Stimulated activated CD4-positive, alpha-beta T cell treated with anti-CD3 and anti-CD28 coated beads, Interleukin-12 subunit alpha, Interleukin-12 subunit beta, amount 100 ng/mL, for 48 hours (primary cell): Measurements from ENCODE around the gene CHRD.
A peak's percentile ranks its signal among the peaks of the same experiment; 100 is the strongest.

Experiments
- DNase-seq, 3 donors: peaks; one replicate each; pipeline ENCODE4 v3.0.0-alpha.2; 2020; ENCODE audit warnings: low read depth in 2 of 3, low spot score in 1 of 3

CHRD gene

DNA sequence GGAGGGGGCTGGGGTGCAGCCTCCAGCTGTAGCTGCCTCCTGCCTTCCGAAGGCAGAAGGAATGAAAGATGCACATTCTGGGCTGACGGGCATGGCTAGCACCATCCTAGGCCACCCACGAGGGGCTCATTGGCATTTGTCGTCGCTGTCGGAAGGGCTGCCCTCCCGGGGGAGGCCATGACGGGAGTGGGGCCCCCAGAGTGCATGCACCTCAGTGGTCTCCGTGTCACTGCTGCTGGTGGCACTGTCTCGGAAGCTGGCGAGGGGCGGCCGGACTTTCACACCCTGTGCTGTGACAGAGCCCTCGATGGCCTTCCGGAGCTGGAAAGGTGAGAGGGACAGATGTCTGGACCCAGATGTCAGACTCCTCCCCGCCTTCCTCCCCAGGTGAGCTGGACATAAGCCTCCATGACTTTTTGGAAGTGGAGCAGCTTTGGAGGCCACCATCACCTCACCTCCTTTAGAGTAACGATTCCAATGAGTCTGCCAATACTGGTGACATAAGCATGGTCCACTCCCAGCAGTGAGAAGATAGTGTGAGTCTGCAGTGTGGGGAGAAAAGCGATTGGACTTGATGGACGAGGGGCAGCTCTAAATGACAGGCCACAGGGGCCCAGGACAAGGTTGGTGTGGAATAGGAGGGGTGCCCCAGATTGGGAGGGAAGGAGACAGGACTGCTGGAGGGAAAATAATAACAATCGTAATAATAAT lies 33.2 kb upstream of the CHRD start:
- DNase-seq = no peak

DNA sequence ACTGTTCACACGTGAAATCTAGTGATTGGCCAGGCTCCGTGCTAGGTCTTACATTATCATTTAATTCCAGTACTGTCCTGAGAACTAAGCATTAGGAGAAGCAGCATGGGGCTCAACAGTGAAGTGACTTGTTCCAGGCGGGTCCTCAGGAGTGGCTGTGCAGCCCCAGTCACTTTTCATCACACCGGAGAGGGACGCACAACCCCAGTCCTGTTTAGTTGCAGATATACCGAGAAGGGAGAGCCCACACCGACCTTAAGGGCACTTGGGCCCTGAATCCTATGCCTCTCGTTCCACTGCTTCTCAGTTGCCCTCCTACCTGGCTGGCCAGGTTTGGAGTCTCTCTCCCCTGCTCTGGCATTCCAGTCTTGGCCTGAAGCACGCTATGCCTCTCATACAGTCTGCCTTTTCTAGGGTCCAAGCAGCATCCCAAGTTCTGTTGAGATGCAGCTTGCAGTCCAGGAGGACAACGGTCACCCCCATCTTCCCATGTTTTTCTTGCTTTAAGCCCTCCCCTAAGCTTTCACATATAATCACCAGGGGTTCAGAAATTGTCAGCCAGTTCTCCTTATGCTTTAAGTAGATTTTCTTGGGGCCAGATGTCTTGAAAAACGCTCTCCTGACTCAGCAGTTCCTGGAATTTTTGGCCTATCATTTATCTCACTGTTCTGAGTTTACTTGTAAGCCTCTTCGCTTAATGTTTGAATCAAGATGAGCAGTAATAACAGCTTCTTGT lies 32.4 kb upstream of the CHRD start:
- no peak for DNase-seq

DNA sequence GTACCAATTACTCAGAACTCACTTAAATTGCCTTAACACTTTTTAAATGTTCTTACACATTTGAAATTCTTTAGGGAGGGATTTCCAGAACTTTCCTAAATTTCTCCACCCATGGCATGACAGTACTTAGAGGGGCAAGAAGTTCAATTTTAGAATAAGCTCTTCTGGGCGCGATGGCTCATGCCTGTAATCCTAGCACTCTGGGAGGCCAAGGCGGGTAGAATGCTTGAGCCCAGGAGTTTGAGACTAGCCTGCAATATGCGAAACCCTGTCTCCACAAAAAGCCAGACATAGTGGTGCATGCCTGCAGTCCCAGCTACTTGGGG lies 31.8 kb upstream of the CHRD start:
- no peak for DNase-seq

DNA sequence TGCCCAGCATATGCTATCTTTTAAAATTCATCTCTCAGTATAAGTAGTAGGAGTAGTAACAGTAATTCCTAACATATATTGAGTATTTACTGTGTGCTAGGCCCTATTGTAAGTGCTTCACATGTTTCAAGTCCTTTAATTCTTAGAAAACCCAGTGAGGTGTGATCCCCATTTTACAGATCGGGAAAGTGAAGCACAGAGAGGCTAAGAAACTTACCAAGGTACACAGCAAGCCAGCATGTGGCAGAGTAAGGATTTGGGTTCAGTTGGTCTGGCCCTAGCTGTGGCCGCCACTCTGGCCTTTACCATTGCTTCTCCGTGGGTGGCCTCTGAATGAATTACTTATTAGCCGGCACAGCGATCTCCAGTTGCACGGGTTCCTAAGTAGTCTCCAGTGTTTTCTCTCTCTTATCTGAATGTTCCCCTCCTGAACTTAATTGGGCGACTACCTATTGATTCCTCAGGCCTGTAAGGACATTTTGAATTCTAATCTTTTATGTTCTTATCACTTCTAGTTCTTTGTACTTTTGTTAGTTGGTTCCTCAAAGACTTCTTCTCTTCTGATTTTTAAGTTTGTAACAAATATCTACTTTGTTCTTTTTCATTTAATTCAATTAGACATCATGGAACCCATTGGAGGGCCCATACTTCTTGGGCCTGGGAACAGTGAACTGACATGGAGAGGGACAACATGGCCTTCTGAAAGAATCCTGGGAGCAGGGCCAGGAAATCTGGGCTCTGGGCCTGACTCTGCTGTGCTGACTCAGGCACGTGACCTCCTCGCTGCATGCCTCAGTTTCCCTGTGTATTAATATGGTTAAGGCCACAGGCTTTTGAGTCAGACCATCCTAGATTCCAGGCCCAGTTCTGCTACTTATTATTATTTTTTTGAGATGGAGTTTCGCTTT lies 30.0 kb upstream of the CHRD start:
- no peak for DNase-seq

DNA sequence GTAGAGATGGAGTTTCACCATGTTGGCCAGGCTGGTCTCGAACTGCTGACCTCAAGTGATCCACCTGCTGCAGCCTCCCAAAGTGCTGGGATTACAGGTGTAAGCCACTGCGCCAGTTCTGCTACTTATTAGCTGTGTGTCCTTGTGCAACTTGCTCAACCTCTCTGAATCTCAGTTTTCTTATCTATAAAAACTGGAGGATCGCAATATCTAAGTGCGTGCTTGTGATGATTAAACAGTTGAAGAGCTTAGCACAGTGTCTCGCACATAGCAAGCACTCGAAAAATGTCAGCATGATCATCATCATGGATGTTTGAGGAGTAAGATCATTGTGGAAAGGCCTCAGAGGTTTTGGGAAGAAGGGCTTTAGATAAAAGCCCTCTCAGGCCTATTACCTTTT lies 29.2 kb upstream of the CHRD start:
- no peak for DNase-seq

DNA sequence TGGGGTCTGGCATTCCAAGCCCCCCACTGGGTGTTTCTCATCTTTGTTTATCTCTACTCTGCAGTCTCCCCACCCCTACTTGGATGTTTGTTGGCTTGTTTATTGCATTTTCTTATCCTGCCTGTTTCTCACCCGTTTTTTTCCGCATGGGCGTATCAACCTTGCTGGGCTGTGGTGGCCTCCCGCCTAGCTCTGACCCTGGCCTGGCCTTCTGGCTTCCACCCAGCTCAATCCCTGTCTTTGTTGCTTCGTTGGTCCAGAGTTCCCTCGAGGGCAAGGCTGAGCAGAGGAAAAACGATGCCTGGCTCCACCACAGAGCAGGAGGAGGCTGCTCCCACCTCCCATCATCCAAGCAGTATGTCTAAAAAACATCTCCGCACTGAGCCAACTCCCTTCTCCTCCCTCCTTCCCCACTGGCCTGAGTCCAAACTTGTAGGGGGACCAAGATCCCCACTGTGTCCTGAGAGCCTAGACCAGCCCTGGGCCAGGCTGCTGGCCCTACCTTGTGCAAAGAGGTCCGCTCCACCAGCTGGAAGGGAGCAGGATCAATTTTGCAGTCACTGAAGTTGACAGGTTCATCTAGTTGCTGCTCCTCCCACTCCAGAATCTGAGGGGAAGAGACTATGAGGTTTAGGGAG lies 28.2 kb upstream of the CHRD start:
- no peak for DNase-seq

DNA sequence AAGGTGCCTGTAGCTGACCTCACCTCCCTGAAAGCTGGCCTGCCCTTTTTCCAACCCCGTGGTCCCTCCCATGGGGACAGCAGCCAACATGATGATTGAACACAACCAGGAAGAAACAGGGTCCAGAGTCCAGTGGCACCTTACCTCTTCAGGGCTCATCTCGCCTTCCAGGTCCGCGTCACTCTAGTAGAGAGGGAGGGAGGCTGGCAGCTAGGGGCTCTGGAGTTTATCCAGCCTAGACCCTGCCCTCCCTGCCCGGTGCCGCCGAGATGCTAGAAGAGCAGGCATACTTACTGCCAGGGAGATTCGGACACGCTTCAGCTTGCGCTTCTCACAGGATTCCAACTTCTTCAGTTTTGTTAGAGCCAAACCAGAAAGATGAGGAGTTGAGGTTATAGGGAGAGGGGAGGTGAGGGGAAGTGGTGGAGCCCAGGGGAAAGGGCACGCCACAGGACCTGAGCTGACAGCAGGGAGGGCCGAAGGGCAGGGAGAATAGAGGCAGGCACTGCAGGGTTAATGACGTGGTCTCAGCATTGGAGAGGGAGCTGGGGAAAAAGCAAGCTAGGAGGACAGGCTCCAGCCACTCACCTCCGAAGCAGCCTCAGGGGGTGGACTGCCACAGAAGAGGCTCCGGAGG lies 27.6 kb upstream of the CHRD start:
- no peak for DNase-seq

DNA sequence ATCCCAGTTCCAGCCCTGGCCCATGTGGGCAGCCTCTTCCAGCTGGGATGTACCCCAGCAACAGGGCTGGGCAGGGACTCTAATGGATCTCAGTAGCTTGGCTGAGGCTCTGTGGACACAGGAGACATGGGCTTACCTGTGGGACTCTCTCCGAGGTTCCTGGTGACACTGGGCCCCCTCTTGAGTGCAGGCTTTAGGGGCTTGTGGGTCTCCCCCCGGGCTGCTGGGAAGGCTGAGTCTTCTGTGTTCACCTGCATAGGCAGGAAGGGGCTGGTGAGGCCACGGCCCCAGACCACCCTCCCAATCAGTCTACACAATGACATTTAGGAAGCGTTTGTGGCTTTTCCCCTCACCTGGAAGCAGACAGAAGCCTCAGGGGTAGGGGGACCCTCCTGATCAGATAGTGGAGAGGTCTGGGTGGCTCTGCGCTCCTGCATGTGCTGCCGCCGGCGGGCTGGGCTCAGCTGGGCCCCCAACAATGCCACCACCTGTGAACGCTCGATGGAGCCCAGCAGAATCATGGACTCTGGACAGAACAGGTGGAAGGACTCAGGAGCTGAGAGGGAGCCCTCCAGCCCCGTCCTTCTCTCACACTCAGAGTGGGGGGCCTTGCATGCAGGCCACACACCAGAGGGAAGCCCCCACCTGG lies 26.8 kb upstream of the CHRD start:
- DNase-seq = no peak

DNA sequence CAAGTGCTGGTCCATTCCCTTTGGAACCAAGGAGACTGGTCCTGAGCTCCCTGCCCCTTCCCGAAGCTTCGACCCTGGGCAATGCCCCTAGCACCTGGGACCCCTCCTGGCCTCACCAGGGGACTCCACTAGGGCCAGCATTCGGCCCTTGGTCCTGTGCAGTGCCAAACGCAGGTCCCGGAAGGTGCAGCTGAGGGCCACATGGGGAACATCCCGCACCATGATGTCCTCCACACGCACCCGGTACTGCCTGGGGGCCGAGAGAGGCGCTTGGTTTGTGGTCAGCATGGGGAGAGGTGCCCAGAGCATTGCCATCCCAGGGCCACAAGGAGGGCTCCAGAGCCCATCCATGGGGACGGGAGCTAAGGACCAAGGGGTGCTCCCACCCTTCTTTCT lies 26.3 kb upstream of the CHRD start:
- DNase-seq = no peak

DNA sequence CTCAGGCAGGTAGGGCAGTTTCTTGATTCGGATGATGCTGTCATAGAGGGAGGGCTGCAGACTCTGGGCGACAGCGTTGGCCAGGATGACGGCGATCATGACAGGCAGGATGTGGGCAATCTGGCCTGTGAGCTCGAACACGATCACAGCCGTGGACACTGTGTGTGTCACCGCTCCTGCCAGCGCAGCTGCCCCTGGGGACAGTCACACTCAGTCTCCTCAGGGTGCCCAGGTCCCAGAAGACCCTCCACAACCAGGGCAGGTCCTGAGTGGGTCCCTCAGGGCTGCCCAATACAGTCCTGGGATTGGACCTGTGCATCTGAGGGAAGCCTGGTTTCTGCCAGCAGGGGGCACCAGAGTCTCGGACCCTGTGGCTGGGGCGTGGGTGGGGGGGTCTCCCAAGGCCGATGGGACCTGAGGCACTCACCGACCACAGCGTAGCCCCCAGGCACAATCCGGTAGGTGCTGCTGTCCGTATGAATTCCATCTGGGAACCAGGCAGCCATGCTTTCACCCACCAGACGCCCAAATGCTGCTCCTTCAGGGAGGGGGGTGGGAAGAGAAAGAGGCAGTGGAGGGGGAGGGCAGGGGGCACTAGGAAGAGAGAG lies 25.6 kb upstream of the CHRD start:
- peak; percentile 36 to 61 (median 60) for DNase-seq

DNA sequence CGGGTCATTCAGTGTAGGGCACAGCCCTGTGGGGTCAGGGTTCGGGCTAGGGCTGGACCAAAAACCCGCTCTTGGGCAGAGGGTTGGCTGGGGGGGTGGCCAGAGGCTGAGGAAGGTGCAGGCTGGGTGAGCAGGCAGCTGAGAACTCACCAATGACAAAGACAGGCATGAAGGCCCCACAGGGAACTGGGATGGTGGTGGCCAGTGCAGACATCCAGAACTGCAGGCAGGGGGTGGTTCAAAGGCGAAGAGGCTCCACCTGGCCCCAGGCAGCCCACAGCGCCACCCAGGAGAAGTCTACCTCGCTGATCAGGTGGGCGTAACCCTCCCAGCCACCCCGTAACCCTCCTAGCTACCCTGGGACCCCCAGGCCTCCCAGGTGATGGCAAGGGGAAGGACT lies 25.1 kb upstream of the CHRD start:
- DNase-seq = no peak

DNA sequence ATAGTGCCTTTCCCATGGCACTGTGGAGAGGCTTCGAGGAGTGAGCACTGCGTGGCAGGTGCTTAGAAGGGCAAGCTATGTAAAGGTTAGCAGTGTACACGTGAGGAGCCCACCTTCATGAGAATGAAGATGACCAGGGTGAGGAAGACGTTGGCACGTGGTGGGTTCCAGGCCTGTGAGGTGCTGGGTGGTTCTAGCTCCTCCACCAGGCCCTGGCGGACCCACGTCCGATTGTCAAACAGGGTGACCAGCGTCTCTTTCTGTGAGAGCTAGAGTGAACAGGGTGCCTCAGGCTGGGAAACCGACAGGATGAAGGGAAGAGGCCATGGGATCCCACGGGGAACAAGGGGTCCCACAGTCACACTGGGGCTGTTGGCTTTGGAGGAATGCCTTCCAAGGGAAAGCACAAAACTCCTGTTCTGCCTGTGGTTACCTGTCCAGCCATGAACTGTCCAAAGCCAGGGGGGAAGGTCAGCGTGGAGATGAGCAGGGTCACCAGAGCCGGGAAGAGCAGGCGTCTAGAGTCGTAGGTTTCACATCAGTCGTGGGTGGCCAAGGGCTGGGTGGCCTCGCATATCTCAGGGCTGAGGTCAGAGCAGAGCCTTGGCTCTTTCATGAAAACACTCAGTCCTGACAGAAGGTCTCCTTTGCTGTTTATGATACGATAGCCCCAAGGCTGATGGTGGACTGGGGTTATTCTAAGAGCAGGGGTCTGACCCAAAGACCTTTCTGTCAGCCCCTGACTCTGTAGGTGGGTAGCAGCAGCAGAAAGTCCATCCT lies 24.4 kb upstream of the CHRD start:
- no peak for DNase-seq

DNA sequence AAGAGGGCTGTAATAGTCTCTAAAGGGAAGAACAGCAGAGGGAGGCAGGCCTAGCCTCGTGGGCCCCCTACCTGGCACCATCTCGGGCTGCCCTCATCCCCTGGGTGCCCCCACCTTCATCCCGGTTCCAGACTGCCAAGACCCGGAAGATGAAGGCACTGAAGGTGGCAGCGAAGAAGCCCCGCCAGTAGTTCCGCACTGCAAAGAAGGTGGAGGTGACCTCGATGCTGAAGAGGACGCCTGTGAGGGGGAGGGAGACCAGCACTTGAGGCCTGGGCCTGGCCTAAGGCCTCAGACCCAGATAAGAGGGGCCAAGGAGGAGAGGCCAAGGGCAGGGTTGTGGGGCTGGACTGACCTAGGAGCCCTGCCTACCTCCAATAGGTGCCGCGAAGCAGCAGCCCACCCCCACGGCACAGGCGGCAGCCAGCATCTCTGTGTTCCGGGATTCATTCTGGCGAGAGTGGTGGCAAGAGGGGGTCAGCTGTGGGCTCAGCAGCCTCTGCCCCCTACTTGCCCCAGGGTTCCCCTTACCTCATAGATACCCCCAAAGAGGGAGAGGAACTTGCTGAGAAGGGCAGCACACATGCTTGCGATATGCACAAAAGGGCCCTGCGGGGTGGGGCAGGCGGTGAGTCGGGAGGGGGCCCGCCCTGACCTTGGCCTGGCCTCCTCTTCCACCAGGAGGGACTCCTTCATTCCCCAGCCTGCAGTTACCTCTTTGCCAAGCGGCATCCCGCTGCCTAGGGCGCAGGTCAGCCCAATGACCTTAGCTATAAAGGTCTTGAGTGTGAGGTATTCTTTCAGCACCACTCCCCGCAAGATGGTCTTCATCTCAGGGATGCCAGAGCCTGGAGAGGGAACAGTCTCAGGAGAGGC lies 22.4 kb upstream of the CHRD start:
- DNase-seq = no peak

DNA sequence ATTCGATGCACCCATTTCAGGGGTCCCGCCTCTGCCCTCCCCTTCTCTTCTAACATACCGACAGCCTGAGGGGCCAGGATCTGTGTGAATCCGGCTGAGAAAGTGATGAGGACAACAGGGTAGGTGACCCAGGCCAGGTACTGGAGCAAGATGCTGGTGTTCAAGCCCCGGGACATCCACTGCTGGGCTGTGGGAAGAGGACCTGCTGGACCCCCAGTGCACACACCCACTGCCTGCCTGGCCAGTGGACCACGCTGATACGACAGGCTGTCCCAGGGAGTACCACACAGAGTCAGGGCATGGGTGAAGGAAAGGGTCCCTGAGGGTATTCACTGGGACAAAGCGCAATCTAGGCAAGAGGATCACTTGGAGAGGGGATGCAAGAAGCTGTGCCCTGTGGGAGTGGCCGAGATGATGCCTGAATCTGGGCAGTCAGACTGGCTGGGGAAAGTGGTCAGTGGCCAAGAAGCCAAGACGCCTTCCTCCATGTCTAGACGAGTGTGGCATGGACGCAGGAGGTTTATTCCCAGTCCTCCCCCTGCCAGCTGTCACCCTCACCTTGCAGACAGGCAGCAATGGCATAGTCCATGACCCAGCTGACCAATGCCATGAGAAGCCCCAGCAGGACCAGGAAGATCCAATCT lies 21.6 kb upstream of the CHRD start:
- no peak for DNase-seq

DNA sequence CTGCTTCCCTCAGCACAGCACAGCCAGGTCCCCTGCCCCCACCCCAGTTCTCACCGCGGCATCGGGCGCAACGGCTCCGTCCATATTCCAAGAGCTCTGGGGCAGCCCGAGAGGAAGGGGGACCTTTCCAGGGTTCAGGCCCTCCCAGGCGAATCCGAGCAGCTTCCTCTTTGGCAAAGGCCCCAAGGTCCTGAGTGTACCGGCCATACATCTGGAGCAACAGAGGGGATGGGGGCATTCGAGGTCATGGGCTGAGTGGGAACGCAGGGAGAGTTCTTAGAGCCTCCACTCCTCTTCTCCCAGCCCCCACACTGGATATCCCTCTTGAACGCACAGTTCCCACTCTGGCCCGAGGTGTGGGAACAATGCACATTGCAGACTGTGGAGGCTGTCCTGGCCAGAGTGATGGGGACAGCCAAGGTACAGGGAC lies 20.9 kb upstream of the CHRD start:
- no peak for DNase-seq

DNA sequence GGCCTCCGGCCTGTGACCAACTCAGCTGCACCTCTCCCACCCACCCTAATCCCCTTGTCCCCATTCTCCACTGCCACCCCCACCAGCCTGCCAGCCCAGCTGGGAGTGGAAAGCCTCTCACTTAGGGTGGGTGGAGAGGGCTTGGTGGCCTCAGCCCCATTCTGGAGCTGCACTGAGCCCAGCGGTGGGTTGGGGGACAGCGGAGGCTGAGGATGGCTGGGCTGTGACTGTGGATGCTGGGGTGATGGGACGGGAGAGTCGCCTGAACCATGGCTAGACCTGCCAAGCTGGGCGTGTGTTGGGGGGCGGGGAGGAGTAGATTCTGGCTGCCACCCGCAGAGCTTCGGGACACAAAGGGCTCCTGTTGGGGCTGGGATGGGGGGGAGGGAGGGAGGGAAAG lies 20.2 kb upstream of the CHRD start:
- DNase-seq = no peak

DNA sequence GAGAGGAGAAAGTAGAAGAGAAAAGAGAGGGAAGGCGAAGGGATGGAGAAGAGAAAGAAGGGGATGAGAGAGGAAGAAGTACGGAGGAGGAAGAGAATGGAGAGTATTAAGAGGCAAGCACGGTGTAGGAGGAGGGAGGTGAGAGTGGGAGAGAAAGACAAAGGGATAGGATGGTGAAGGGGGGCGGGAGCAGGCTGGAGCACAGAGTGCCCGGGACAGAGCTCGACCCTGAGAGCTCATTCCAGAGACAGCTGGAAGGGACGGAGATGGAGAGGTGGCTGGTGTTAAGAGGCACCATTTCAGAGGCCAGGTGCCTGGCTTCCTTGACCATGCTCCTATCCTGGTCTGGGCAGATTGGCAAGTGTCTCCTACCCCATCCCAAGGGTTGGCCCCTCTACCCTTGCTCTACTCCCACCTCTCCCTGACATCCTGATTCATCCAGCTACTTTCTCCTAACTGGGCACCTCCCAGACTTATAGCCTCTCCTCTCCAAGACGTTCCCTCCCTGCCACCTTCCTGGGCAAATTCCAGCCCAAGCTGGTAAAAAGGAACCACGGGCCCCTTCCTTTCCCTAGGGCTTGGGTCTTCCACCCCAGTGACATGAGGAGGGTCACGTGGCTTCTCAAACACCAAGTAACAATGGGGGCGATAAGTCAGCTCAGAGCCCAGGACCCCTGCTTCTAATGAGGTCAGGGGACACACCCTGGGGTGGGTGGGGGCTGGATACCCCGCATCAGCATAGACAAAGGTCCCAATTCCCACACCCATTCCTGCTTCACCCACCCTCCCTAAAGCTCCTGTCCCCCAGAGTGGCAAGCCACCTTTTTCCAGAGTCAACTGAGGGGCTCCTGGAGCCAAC lies 19.6 kb upstream of the CHRD start:
- no peak for DNase-seq
